ENCODE results near the gene KDELR3. TPM values are rescaled to one million over a fixed set of nuclear protein-coding genes. Genes with fewer than 3 reads are reported as not detected.

KDELR3 gene
- polyA plus RNA-seq, 3 donors: not detected

- peaks cover 19 to 52% (median 41%) of the 10 kb centered on the region in 3 donors for H3K27me3 Mint-ChIP-seq (ENCODE audit: low read depth in 3 of 3)
- no peak overlapping the region for H3K27ac Mint-ChIP-seq
- no peaks in the 10 kb centered on the region for H3K4me1 ChIP-seq (ENCODE audit: control insufficient read depth in 1 of 2, insufficient read depth in 2 of 2, low read length in 2 of 2)
- WGBS (ENCODE audit: insufficient coverage): 94% methylated on average over 9 of the region's 10 CpGs
- H3K4me3 ChIP-seq (replicated peaks in 1 of 3; ENCODE audit: low read depth in 2 of 3, low read length in 3 of 3): no peak overlapping the region
- no peaks in the 10 kb centered on the region for H3K36me3 ChIP-seq (replicated peaks in 1 of 2; ENCODE audit: control insufficient read depth in 1 of 2, insufficient read depth in 2 of 2, low read length in 2 of 2)
- no peak overlapping the region for H3K27ac ChIP-seq (ENCODE audit: low read depth in 1 of 2, low read length in 2 of 2)
- H3K27me3 ChIP-seq (ENCODE audit: control insufficient read depth in 2 of 2, insufficient read depth in 2 of 2, low read length in 2 of 2): peaks cover 0 to 12% of the 10 kb centered on the region in 2 donors
- no peaks in the 10 kb centered on the region for H4K20me1 ChIP-seq (ENCODE audit: insufficient read depth, low read length)
- no peaks in the 10 kb centered on the region for H3K4me1 Mint-ChIP-seq
- H2AFZ ChIP-seq (ENCODE audit: insufficient read depth, low read depth, low read length, poor library complexity, severe bottlenecking): no peak overlapping the region
- H3K9me3 ChIP-seq (replicated peaks in 1 of 2; ENCODE audit: control insufficient read depth in 1 of 2, insufficient read depth in 1 of 2, low read length in 2 of 2): no peaks in the 10 kb centered on the region
- no peak for DNase-seq
- TF ChIP-seq CTCF (IDR thresholded peaks at IDR 0.05): no peak
- no peak overlapping the region for H3K4me2 ChIP-seq (replicated peaks; ENCODE audit: extremely low read depth, low read length, poor library complexity, severe bottlenecking)
- H3K4me3 Mint-ChIP-seq: peak overlapping the region in 1 of 2 donors; percentile 17
- H3K9me3 Mint-ChIP-seq: no peaks in the 10 kb centered on the region
- H3K9ac ChIP-seq (ENCODE audit: insufficient read depth, low read length, poor library complexity, severe bottlenecking): no peak overlapping the region
- intact Hi-C loops (cut with micrococcal nuclease): no loop called here
- H3K79me2 ChIP-seq (ENCODE audit: insufficient read depth, low read length): no peaks in the 10 kb centered on the region
- H3K36me3 Mint-ChIP-seq: no peaks in the 10 kb centered on the region
These were observed 23.1 kb upstream of the KDELR3 start for GRCh38 chr22:38444783-38445182.

DNA sequence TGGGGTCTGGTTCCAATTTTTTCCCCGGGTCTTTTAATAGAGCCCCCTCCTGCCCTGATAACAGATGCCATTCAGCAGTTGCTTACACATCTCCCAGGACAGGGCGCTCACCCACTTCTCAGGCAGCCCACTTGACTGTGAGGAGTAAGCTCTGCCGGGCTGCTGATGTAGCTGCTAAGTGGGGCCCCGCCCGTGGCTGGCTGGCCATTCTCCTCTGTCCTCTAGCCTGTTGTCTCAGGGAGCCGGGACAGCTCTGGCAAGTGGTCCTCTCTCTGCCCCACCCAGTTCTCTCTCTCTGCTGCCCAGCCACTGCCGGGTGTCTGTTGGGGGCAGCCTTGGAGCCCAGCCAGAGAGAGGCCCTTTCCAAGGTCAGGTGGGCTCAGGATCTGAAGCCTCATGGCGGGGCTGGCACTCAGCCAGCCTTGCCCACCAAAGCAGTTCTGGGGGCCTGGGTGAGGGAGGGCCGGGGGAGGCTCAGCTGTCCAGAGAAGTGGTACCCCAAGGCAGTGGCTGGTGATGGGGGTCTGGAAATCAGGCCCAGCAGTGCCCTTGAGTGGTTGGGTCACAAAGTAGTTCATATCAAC is 21.8 kb upstream of the KDELR3 start:
- Mint-ChIP-seq H3K9me3 (no peaks in the 10 kb centered on the region), H3K4me3 (no peak overlapping the region), H3K4me1 (no peaks in the 10 kb centered on the region), H3K36me3 (no peaks in the 10 kb centered on the region), H3K27me3 (ENCODE audit: low read depth in 3 of 3) (peaks cover 24 to 55% (median 48%) of the 10 kb centered on the region in 3 donors), H3K27ac (no peak overlapping the region)
- Histone ChIP-seq H3K27me3 (ENCODE audit: control insufficient read depth in 2 of 2, insufficient read depth in 2 of 2, low read length in 2 of 2) (peaks cover 0 to 23% of the 10 kb centered on the region in 2 donors), H3K9me3 (replicated peaks in 1 of 2; ENCODE audit: control insufficient read depth in 1 of 2, insufficient read depth in 1 of 2, low read length in 2 of 2) (no peaks in the 10 kb centered on the region), H3K4me3 (replicated peaks in 1 of 3; ENCODE audit: low read depth in 2 of 3, low read length in 3 of 3) (no peak overlapping the region), H3K36me3 (replicated peaks in 1 of 2; ENCODE audit: control insufficient read depth in 1 of 2, insufficient read depth in 2 of 2, low read length in 2 of 2) (no peaks in the 10 kb centered on the region), H3K4me2 (replicated peaks; ENCODE audit: extremely low read depth, low read length, poor library complexity, severe bottlenecking) (no peak overlapping the region), H3K27ac (ENCODE audit: low read depth in 1 of 2, low read length in 2 of 2) (no peak overlapping the region), H3K4me1 (ENCODE audit: control insufficient read depth in 1 of 2, insufficient read depth in 2 of 2, low read length in 2 of 2) (no peaks in the 10 kb centered on the region), H3K9ac (ENCODE audit: insufficient read depth, low read length, poor library complexity, severe bottlenecking) (no peak overlapping the region), H3K79me2 (ENCODE audit: insufficient read depth, low read length) (no peaks in the 10 kb centered on the region), H2AFZ (ENCODE audit: insufficient read depth, low read depth, low read length, poor library complexity, severe bottlenecking) (no peak overlapping the region), H4K20me1 (ENCODE audit: insufficient read depth, low read length) (no peaks in the 10 kb centered on the region)
- TF ChIP-seq CTCF (IDR thresholded peaks at IDR 0.05): no peak
- 95% methylated on average over 4 of the region's 9 CpGs for WGBS (ENCODE audit: insufficient coverage)
- no peak for DNase-seq
- intact Hi-C loops (cut with micrococcal nuclease): no loop called here
